GM23338 (cell line): Measurements from ENCODE around the gene DOCK11. TPM values are rescaled to one million over a fixed set of nuclear protein-coding genes. Genes with fewer than 3 reads are reported as not detected.

Experiments used
- ATAC-seq: fragments of 200-7000 bp; cut with Tn5 transposase; 3 replicates; pipeline ENCODE4 v1.9.1; 2020
- DNase-seq: peaks from one replicate; pipeline ENCODE4 v3.0.0-alpha.2; 2015; ENCODE audit warnings: low spot score
- H2AFZ ChIP-seq: fragments of 200-600 bp; sonication (generic); 2 replicates; pipeline ENCODE4 v1.8.0; 2016; ENCODE audit warnings: antibody characterized with exemption, mild to moderate bottlenecking, moderate library complexity
- H3F3A ChIP-seq: fragments of 200-600 bp; sonication (generic); replicated peaks from 2 replicates; pipeline ENCODE4 v1.8.0; 2017; ENCODE audit warnings: antibody characterized with exemption, mixed run types, low read depth
- H3K27ac ChIP-seq: fragments of 200-600 bp; sonication (generic); 2 replicates; pipeline ENCODE4 v1.6.1; 2016; ENCODE audit warnings: low read depth
- H3K27me3 ChIP-seq: fragments of 200-600 bp; sonication (generic); 2 replicates; pipeline ENCODE4 v1.8.0; 2016; ENCODE audit warnings: mild to moderate bottlenecking, mixed run types, moderate library complexity; ENCODE audit not compliant: insufficient read depth
- H3K36me3 ChIP-seq: fragments of 200-600 bp; sonication (generic); 2 replicates; pipeline ENCODE4 v1.8.0; 2016; ENCODE audit warnings: mild to moderate bottlenecking; ENCODE audit not compliant: insufficient read depth
- H3K4me1 ChIP-seq: fragments of 200-600 bp; sonication (generic); 2 replicates; pipeline ENCODE4 v1.8.0; 2016; ENCODE audit warnings: mild to moderate bottlenecking, moderate library complexity; ENCODE audit not compliant: insufficient read depth
- H3K4me2 ChIP-seq: fragments of 200-600 bp; sonication (generic); 2 replicates; pipeline ENCODE4 v1.7.1; 2017; ENCODE audit warnings: mixed run types
- H3K4me3 ChIP-seq: fragments of 200-600 bp; sonication (generic); 2 replicates; pipeline ENCODE4 v1.6.1; 2016; ENCODE audit warnings: mixed run types
- H3K79me2 ChIP-seq: fragments of 200-600 bp; sonication (generic); replicated peaks from 2 replicates; pipeline ENCODE4 v1.8.0; 2017; ENCODE audit warnings: mild to moderate bottlenecking; ENCODE audit not compliant: insufficient read depth
- H3K9me2 ChIP-seq: fragments of 200-600 bp; sonication (generic); 2 replicates; pipeline ENCODE4 v1.8.0; 2017; ENCODE audit not compliant: insufficient read depth
- H4K20me1 ChIP-seq: fragments of 200-600 bp; sonication (generic); replicated peaks from 2 replicates; pipeline ENCODE4 v1.8.0; 2017; ENCODE audit warnings: mild to moderate bottlenecking; ENCODE audit not compliant: insufficient read depth
- H3K27ac Mint-ChIP-seq: 2 replicates; pipeline ENCODE4 v1.8.0; 2020; ENCODE audit warnings: inconsistent platforms, mild to moderate bottlenecking, moderate library complexity, mixed read lengths
- H3K27me3 Mint-ChIP-seq: 3 replicates; pipeline ENCODE4 v1.8.0; 2022; ENCODE audit warnings: low read depth, mild to moderate bottlenecking, moderate library complexity, mixed read lengths, inconsistent platforms; ENCODE audit not compliant: insufficient read depth, poor library complexity
- H3K36me3 Mint-ChIP-seq: 3 replicates; pipeline ENCODE4 v1.8.0; 2021; ENCODE audit warnings: low read depth, mild to moderate bottlenecking, inconsistent platforms, moderate library complexity, mixed read lengths
- H3K4me1 Mint-ChIP-seq: 3 replicates; pipeline ENCODE4 v1.8.0; 2020; ENCODE audit warnings: mild to moderate bottlenecking, inconsistent platforms, mixed read lengths
- H3K4me3 Mint-ChIP-seq: 3 replicates; pipeline ENCODE4 v1.8.0; 2021; ENCODE audit warnings: moderate library complexity, mild to moderate bottlenecking, inconsistent platforms, mixed read lengths
- H3K9me3 Mint-ChIP-seq: 3 replicates; pipeline ENCODE4 v1.8.0; 2020; ENCODE audit warnings: moderate library complexity, mild to moderate bottlenecking, inconsistent platforms, mixed read lengths
- CREB1 ChIP-seq: fragments of 250-450 bp; sonication (Bioruptor Pico); IDR thresholded peaks from 2 replicates; pipeline ENCODE4 v1.5.0; 2020; ENCODE audit warnings: low read depth, mild to moderate bottlenecking, moderate library complexity
- CTCF ChIP-seq, 2 experiments: fragments of 200-600 bp in 1 of 2; sonication (generic) in 1 of 2; conservative IDR thresholded peaks; 2 replicates each; pipeline versions ENCODE4 v1.5.1 to v1.6.1; 2016 to 2017; ENCODE audit warnings: antibody characterized with exemption in 2 of 2, low read depth in 2 of 2, mild to moderate bottlenecking in 2 of 2, moderate library complexity in 1 of 2
- EZH2 ChIP-seq: fragments of 200-600 bp; sonication (generic); IDR thresholded peaks from one replicate; pipeline ENCODE4 v1.8.0; 2017; ENCODE audit warnings: antibody characterized with exemption, mild to moderate bottlenecking, low read depth; ENCODE audit not compliant: unreplicated experiment
- EZH2phosphoT487 ChIP-seq: fragments of 200-600 bp; sonication (generic); IDR thresholded peaks from one replicate; pipeline ENCODE4 v1.8.1; 2018; ENCODE audit warnings: antibody characterized with exemption; ENCODE audit not compliant: unreplicated experiment
- JUNB ChIP-seq: IDR thresholded peaks from one replicate; pipeline ENCODE4 v1.6.1; 2016; ENCODE audit warnings: antibody characterized with exemption; ENCODE audit not compliant: unreplicated experiment
- NANOG ChIP-seq: IDR thresholded peaks from 2 replicates; pipeline ENCODE4 v1.6.1; 2016; ENCODE audit warnings: antibody characterized with exemption, borderline replicate concordance
- POLR2AphosphoS5 ChIP-seq: IDR thresholded peaks from 2 replicates; pipeline ENCODE4 v1.6.1; 2016; ENCODE audit warnings: antibody characterized with exemption, low read depth
- STAT1 ChIP-seq: IDR thresholded peaks from one replicate; pipeline ENCODE4 v1.6.1; 2016; ENCODE audit warnings: antibody characterized with exemption; ENCODE audit not compliant: unreplicated experiment
- ZNF114 ChIP-seq: fragments of 250-450 bp; sonication (Bioruptor Pico); IDR thresholded peaks from 2 replicates; pipeline ENCODE4 v1.5.0; 2020; ENCODE audit warnings: mild to moderate bottlenecking, moderate library complexity
- ZNF331 ChIP-seq: fragments of 250-450 bp; sonication (Bioruptor Pico); IDR thresholded peaks from 2 replicates; pipeline ENCODE4 v1.5.0; 2020; ENCODE audit warnings: low read depth, mild to moderate bottlenecking, moderate library complexity
- ZNF462 ChIP-seq: fragments of 250-450 bp; sonication (Bioruptor Pico); IDR thresholded peaks from 2 replicates; pipeline ENCODE4 v1.5.0; 2020; ENCODE audit warnings: mild to moderate bottlenecking, moderate library complexity
- polyA plus RNA-seq: library from polyadenylated mRNA; unstranded; fragments of >200 nt; fragmentation: Nextera tagmentation; extraction: Ambion mirVana; gene quantifications from 2 replicates; pipeline ENCODE4 v1.2.1, GENCODE V29; 2016
- total RNA-seq: library from RNA; depleted of rRNA; stranded (reverse); fragments of >200 nt; shearing (Covaris generic); gene quantifications from 2 replicates; pipeline ENCODE4 v1.2.3, GENCODE V29; 2014
- TF ChIP-seq, protein P1 (sequence below): IDR thresholded peaks from one replicate; pipeline ENCODE4 v1.6.1; 2018; ENCODE audit warnings: antibody characterized with exemption; ENCODE audit not compliant: unreplicated experiment
- TF ChIP-seq, protein P2 (sequence below): IDR thresholded peaks from 2 replicates; pipeline ENCODE4 v1.6.1; 2016; ENCODE audit warnings: antibody characterized with exemption

Gene DOCK11
- total and polyA plus RNA-seq, 2 experiments from 2014 or later = 6.0 to 12.3 TPM

DNA sequence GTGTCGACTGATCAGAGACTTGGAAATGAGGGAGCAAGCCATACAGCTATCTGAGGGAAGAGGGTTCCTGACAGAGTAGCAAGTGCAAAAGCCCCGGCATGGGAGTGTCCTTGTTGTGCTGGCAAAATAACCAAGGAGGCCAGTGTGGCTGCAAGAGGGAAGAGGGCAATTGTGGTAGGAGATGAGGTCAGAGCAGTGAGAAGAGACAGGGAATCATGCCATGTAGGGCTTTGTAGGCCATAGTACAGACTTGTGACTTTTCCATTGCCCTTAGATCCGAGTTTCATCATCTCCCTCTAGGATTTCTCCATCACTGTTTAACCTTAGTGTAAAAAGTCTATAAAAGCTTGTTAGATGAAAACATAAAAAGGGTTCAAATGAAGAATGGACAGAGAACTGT lies 76.2 kb downstream of the DOCK11 start:
- no peaks in the 10 kb centered on the region for H3K36me3 ChIP-seq

More for the DNA sequence above, 76.2 kb downstream of the DOCK11 start:
- no peaks in the 10 kb centered on the region for H3K4me1 ChIP-seq
- no peaks in the 10 kb centered on the region for H3K79me2 ChIP-seq
- no peak overlapping the region for H3K4me2 ChIP-seq
- H3K4me3 ChIP-seq = no peak overlapping the region
- Mint-ChIP-seq H3K9me3 (no peaks in the 10 kb centered on the region), H3K27ac (no peak overlapping the region), H3K4me3 (no peak overlapping the region), H3K4me1 (no peaks in the 10 kb centered on the region), H3K36me3 (no peaks in the 10 kb centered on the region; the same call in 2 of the 3 replicates), H3K27me3 (no peaks in the 10 kb centered on the region)
- no peaks in the 10 kb centered on the region for H3K27me3 ChIP-seq
- no peak overlapping the region for H3K27ac ChIP-seq
- DNase-seq (no peak), ATAC-seq (no peak)
- TF ChIP-seq ZNF462 (CRISPR knock-in tag) = no peak
- TF ChIP-seq POLR2AphosphoS5 = no peak
- no peak for TF ChIP-seq NANOG
- TF ChIP-seq, protein P1, sequence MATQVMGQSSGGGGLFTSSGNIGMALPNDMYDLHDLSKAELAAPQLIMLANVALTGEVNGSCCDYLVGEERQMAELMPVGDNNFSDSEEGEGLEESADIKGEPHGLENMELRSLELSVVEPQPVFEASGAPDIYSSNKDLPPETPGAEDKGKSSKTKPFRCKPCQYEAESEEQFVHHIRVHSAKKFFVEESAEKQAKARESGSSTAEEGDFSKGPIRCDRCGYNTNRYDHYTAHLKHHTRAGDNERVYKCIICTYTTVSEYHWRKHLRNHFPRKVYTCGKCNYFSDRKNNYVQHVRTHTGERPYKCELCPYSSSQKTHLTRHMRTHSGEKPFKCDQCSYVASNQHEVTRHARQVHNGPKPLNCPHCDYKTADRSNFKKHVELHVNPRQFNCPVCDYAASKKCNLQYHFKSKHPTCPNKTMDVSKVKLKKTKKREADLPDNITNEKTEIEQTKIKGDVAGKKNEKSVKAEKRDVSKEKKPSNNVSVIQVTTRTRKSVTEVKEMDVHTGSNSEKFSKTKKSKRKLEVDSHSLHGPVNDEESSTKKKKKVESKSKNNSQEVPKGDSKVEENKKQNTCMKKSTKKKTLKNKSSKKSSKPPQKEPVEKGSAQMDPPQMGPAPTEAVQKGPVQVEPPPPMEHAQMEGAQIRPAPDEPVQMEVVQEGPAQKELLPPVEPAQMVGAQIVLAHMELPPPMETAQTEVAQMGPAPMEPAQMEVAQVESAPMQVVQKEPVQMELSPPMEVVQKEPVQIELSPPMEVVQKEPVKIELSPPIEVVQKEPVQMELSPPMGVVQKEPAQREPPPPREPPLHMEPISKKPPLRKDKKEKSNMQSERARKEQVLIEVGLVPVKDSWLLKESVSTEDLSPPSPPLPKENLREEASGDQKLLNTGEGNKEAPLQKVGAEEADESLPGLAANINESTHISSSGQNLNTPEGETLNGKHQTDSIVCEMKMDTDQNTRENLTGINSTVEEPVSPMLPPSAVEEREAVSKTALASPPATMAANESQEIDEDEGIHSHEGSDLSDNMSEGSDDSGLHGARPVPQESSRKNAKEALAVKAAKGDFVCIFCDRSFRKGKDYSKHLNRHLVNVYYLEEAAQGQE = no peak
- no peak for TF ChIP-seq JUNB
- no peak for TF ChIP-seq EZH2
- no peak for TF ChIP-seq EZH2phosphoT487
- TF ChIP-seq CTCF (conservative IDR thresholded peaks at IDR 0.05; ENCODE audit: low read depth in 2 of 2) = no peak
- TF ChIP-seq CREB1 (CRISPR knock-in tag) = no peak
- TF ChIP-seq ZNF114 = no peak
- TF ChIP-seq ZNF331 = no peak
- TF ChIP-seq STAT1 = no peak
- TF ChIP-seq, protein P2, sequence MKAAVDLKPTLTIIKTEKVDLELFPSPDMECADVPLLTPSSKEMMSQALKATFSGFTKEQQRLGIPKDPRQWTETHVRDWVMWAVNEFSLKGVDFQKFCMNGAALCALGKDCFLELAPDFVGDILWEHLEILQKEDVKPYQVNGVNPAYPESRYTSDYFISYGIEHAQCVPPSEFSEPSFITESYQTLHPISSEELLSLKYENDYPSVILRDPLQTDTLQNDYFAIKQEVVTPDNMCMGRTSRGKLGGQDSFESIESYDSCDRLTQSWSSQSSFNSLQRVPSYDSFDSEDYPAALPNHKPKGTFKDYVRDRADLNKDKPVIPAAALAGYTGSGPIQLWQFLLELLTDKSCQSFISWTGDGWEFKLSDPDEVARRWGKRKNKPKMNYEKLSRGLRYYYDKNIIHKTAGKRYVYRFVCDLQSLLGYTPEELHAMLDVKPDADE = no peak
- no peaks in the 10 kb centered on the region for H4K20me1 ChIP-seq
- no peak overlapping the region for H2AFZ ChIP-seq
- no peaks in the 10 kb centered on the region for H3K9me2 ChIP-seq
- no peaks in the 10 kb centered on the region for H3F3A ChIP-seq
